HG03025 (cell line): ENCODE measurements around the gene CFDP1.
"Not testable (repeated sequence)": the region's sequence is repeated elsewhere in the genome, so short reads cannot be mapped to it uniquely, and the experiment has no call there.

Source experiments
- ATAC-seq: cut with Tn5 transposase; IDR thresholded peaks from one replicate; pipeline ENCODE4 v1.9.1; 2021; ENCODE audit warnings: mild to moderate bottlenecking, moderate library complexity; ENCODE audit not compliant: unreplicated experiment, low FRiP score

CFDP1 gene

GRCh38 chr16:75304521-75305363, 128.6 kb downstream of the CFDP1 start:
- no peak for ATAC-seq

GRCh38 chr16:75301804-75302203, 131.5 kb downstream of the CFDP1 start:
- ATAC-seq: no peak

GRCh38 chr16:75298267-75298666, 135.0 kb downstream of the CFDP1 start:
- ATAC-seq: no peak

- no peak for ATAC-seq
These were observed 136.7 kb downstream of the CFDP1 start for GRCh38 chr16:75296606-75297005.

- no peak for ATAC-seq
These were observed 138.4 kb downstream of the CFDP1 start for GRCh38 chr16:75294773-75295459.

GRCh38 chr16:75293772-75294171, 139.5 kb downstream of the CFDP1 start:
- ATAC-seq: no peak

GRCh38 chr16:75293173-75293572, 140.1 kb downstream of the CFDP1 start:
- ATAC-seq: no peak

- no peak for ATAC-seq
These were observed 140.6 kb downstream of the CFDP1 start for GRCh38 chr16:75292691-75293090.

- no peak for ATAC-seq
These were observed 144.1 kb downstream of the CFDP1 start for GRCh38 chr16:75289189-75289588.

GRCh38 chr16:75288596-75289120, 144.6 kb downstream of the CFDP1 start:
- ATAC-seq: no peak

- no peak for ATAC-seq
These were observed 145.1 kb downstream of the CFDP1 start for GRCh38 chr16:75288181-75288580.

GRCh38 chr16:75287708-75288107, 145.6 kb downstream of the CFDP1 start:
- ATAC-seq: no peak

GRCh38 chr16:75286389-75286788, 146.9 kb downstream of the CFDP1 start:
- no peak for ATAC-seq

- ATAC-seq: no peak
These were observed 150.6 kb downstream of the CFDP1 start for GRCh38 chr16:75282466-75283281.

GRCh38 chr16:75281826-75282225, 151.5 kb downstream of the CFDP1 start:
- no peak for ATAC-seq

GRCh38 chr16:75281009-75281408, 152.3 kb downstream of the CFDP1 start:
- ATAC-seq: not testable (repeated sequence)

- no peak for ATAC-seq
These were observed 152.9 kb downstream of the CFDP1 start for GRCh38 chr16:75280331-75280804.

- no peak for ATAC-seq
These were observed 154.0 kb downstream of the CFDP1 start for GRCh38 chr16:75279305-75279704.

- no peak for ATAC-seq
These were observed 160.0 kb downstream of the CFDP1 start for GRCh38 chr16:75273054-75273925.

GRCh38 chr16:75272629-75273028, 160.7 kb downstream of the CFDP1 start:
- ATAC-seq: not testable (repeated sequence)
